ENCODE measurements around the gene AJAP1. TPM values are rescaled to one million over a fixed set of nuclear protein-coding genes. Genes with fewer than 3 reads are reported as not detected.

The AJAP1 gene
- total and polyA plus RNA-seq, 2 experiments from 2014 or later, result not detected

DNA sequence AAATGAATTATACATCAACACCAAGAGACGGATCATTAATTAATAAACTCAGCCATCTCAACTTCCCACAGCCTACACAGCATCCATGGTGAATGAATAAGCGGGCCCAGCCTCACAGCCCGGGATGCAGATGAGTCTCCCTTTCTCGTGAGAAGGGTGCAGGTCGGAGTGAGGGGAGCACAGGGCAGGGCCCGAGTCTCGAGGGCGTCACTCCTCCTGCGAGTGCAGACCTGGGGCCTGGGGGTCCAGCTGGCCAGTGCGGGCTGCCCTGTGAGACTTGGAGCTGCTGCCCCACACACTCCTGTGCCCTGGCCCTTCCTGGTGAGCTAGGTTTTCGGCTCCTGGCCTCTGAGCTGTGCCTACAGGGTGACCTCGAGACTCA is 74.7 kb downstream of the AJAP1 start:
- H3K4me2 ChIP-seq, result no peak overlapping the region
- no peaks in the 10 kb centered on the region for H3K9me3 Mint-ChIP-seq
- H3K4me1 ChIP-seq (ENCODE audit: insufficient read depth), result no peaks in the 10 kb centered on the region
- H3K4me3 Mint-ChIP-seq, result no peak overlapping the region
- H3K36me3 ChIP-seq (ENCODE audit: insufficient read depth), result no peaks in the 10 kb centered on the region; the same call in 1 of the 2 replicates
- TF ChIP-seq, protein P1, sequence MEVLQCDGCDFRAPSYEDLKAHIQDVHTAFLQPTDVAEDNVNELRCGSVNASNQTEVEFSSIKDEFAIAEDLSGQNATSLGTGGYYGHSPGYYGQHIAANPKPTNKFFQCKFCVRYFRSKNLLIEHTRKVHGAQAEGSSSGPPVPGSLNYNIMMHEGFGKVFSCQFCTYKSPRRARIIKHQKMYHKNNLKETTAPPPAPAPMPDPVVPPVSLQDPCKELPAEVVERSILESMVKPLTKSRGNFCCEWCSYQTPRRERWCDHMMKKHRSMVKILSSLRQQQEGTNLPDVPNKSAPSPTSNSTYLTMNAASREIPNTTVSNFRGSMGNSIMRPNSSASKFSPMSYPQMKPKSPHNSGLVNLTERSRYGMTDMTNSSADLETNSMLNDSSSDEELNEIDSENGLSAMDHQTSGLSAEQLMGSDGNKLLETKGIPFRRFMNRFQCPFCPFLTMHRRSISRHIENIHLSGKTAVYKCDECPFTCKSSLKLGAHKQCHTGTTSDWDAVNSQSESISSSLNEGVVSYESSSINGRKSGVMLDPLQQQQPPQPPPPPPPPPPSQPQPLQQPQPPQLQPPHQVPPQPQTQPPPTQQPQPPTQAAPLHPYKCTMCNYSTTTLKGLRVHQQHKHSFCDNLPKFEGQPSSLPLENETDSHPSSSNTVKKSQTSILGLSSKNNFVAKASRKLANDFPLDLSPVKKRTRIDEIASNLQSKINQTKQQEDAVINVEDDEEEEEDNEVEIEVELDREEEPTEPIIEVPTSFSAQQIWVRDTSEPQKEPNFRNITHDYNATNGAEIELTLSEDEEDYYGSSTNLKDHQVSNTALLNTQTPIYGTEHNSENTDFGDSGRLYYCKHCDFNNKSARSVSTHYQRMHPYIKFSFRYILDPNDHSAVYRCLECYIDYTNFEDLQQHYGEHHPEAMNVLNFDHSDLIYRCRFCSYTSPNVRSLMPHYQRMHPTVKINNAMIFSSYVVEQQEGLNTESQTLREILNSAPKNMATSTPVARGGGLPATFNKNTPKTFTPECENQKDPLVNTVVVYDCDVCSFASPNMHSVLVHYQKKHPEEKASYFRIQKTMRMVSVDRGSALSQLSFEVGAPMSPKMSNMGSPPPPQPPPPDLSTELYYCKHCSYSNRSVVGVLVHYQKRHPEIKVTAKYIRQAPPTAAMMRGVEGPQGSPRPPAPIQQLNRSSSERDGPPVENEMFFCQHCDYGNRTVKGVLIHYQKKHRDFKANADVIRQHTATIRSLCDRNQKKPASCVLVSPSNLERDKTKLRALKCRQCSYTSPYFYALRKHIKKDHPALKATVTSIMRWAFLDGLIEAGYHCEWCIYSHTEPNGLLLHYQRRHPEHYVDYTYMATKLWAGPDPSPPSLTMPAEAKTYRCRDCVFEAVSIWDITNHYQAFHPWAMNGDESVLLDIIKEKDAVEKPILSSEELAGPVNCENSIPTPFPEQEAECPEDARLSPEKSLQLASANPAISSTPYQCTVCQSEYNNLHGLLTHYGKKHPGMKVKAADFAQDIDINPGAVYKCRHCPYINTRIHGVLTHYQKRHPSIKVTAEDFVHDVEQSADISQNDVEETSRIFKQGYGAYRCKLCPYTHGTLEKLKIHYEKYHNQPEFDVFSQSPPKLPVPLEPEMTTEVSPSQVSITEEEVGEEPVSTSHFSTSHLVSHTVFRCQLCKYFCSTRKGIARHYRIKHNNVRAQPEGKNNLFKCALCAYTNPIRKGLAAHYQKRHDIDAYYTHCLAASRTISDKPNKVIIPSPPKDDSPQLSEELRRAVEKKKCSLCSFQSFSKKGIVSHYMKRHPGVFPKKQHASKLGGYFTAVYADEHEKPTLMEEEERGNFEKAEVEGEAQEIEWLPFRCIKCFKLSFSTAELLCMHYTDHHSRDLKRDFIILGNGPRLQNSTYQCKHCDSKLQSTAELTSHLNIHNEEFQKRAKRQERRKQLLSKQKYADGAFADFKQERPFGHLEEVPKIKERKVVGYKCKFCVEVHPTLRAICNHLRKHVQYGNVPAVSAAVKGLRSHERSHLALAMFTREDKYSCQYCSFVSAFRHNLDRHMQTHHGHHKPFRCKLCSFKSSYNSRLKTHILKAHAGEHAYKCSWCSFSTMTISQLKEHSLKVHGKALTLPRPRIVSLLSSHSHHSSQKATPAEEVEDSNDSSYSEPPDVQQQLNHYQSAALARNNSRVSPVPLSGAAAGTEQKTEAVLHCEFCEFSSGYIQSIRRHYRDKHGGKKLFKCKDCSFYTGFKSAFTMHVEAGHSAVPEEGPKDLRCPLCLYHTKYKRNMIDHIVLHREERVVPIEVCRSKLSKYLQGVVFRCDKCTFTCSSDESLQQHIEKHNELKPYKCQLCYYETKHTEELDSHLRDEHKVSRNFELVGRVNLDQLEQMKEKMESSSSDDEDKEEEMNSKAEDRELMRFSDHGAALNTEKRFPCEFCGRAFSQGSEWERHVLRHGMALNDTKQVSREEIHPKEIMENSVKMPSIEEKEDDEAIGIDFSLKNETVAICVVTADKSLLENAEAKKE (CRISPR knock-in tag; IDR thresholded peaks at IDR 0.05), result no peak
- no peak for TF ChIP-seq STAT1 (IDR thresholded peaks at IDR 0.05; ENCODE audit: unreplicated experiment)
- TF ChIP-seq, protein P2, sequence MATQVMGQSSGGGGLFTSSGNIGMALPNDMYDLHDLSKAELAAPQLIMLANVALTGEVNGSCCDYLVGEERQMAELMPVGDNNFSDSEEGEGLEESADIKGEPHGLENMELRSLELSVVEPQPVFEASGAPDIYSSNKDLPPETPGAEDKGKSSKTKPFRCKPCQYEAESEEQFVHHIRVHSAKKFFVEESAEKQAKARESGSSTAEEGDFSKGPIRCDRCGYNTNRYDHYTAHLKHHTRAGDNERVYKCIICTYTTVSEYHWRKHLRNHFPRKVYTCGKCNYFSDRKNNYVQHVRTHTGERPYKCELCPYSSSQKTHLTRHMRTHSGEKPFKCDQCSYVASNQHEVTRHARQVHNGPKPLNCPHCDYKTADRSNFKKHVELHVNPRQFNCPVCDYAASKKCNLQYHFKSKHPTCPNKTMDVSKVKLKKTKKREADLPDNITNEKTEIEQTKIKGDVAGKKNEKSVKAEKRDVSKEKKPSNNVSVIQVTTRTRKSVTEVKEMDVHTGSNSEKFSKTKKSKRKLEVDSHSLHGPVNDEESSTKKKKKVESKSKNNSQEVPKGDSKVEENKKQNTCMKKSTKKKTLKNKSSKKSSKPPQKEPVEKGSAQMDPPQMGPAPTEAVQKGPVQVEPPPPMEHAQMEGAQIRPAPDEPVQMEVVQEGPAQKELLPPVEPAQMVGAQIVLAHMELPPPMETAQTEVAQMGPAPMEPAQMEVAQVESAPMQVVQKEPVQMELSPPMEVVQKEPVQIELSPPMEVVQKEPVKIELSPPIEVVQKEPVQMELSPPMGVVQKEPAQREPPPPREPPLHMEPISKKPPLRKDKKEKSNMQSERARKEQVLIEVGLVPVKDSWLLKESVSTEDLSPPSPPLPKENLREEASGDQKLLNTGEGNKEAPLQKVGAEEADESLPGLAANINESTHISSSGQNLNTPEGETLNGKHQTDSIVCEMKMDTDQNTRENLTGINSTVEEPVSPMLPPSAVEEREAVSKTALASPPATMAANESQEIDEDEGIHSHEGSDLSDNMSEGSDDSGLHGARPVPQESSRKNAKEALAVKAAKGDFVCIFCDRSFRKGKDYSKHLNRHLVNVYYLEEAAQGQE (IDR thresholded peaks at IDR 0.05; ENCODE audit: unreplicated experiment), result no peak
- no peak for TF ChIP-seq EZH2 (IDR thresholded peaks at IDR 0.05; ENCODE audit: low read depth, unreplicated experiment)
- no peak for TF ChIP-seq ZNF331 (CRISPR knock-in tag; IDR thresholded peaks at IDR 0.05; ENCODE audit: low read depth)
- no peak for TF ChIP-seq NANOG (IDR thresholded peaks at IDR 0.05; ENCODE audit: borderline replicate concordance)
- TF ChIP-seq JUNB (IDR thresholded peaks at IDR 0.05; ENCODE audit: unreplicated experiment), result no peak
- TF ChIP-seq, protein P3, sequence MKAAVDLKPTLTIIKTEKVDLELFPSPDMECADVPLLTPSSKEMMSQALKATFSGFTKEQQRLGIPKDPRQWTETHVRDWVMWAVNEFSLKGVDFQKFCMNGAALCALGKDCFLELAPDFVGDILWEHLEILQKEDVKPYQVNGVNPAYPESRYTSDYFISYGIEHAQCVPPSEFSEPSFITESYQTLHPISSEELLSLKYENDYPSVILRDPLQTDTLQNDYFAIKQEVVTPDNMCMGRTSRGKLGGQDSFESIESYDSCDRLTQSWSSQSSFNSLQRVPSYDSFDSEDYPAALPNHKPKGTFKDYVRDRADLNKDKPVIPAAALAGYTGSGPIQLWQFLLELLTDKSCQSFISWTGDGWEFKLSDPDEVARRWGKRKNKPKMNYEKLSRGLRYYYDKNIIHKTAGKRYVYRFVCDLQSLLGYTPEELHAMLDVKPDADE (IDR thresholded peaks at IDR 0.05), result no peak
- ATAC-seq (no peak), DNase-seq (ENCODE audit: low spot score) (no peak)
- no peak overlapping the region for H3K27ac Mint-ChIP-seq
- H3K9me2 ChIP-seq (ENCODE audit: insufficient read depth), result no peaks in the 10 kb centered on the region
- H3K27me3 ChIP-seq (ENCODE audit: insufficient read depth), result no peaks in the 10 kb centered on the region
- H3K4me3 ChIP-seq, result no peak overlapping the region
- no peaks in the 10 kb centered on the region for H3K79me2 ChIP-seq (replicated peaks; ENCODE audit: insufficient read depth)
- H2AFZ ChIP-seq, result no peak overlapping the region
- H3K4me1 Mint-ChIP-seq, result peaks cover 18% of the 10 kb centered on the region
- peaks cover 8% of the 10 kb centered on the region for H3K27me3 Mint-ChIP-seq (ENCODE audit: insufficient read depth, low read depth, poor library complexity)
- H3K27ac ChIP-seq (ENCODE audit: low read depth), result no peak overlapping the region
- H4K20me1 ChIP-seq (replicated peaks; ENCODE audit: insufficient read depth), result no peaks in the 10 kb centered on the region
- H3K36me3 Mint-ChIP-seq (ENCODE audit: low read depth), result no peaks in the 10 kb centered on the region
- H3F3A ChIP-seq (replicated peaks; ENCODE audit: low read depth), result no peaks in the 10 kb centered on the region

Measured in GM23338 (cell line).